Effector CD8-positive, alpha-beta T cell (primary cell): ENCODE measurements around the gene STRIP1.
A peak's percentile ranks its signal among the peaks of the same experiment; 100 is the strongest.
"Not testable (repeated sequence)": the region's sequence is repeated elsewhere in the genome, so short reads cannot be mapped to it uniquely, and the experiment has no call there.

Source experiments
- DNase-seq: peaks from one replicate; lab custom pipeline; 2025; lab: John Stamatoyannopoulos, UW

The STRIP1 gene

GRCh38 chr1:110068646-110069403 lies 34.4 kb downstream of the STRIP1 start:
- no peak for DNase-seq

- no peak for DNase-seq
Observed at GRCh38 chr1:110069404-110070281, 35.2 kb downstream of the STRIP1 start.

GRCh38 chr1:110070282-110070669 lies 35.9 kb downstream of the STRIP1 start:
- no peak for DNase-seq

GRCh38 chr1:110070671-110071242 lies 36.3 kb downstream of the STRIP1 start, which contains the start of gene ALX3:
Gene ALX3 (minus strand): TSS chr1:110070672. CDS start chr1:110070612, 60 bp downstream.
- no peak for DNase-seq

GRCh38 chr1:110074166-110074565 lies 39.7 kb downstream of the STRIP1 start:
- no peak for DNase-seq

- DNase-seq, result no peak
Observed at GRCh38 chr1:110076789-110077500, 42.5 kb downstream of the STRIP1 start.

GRCh38 chr1:110079995-110080394 lies 45.6 kb downstream of the STRIP1 start:
- DNase-seq, result not testable (repeated sequence)

- DNase-seq, result no peak
Observed at GRCh38 chr1:110081061-110081460, 46.6 kb downstream of the STRIP1 start.

- DNase-seq, result no peak
Observed at GRCh38 chr1:110082477-110082876, 48.1 kb downstream of the STRIP1 start.

GRCh38 chr1:110083061-110083865 lies 48.8 kb downstream of the STRIP1 start:
- no peak for DNase-seq

- DNase-seq, result no peak
Observed at GRCh38 chr1:110083866-110084226, 49.4 kb downstream of the STRIP1 start.

GRCh38 chr1:110084227-110085078 lies 50.0 kb downstream of the STRIP1 start:
- DNase-seq, result no peak

- no peak for DNase-seq
Observed at GRCh38 chr1:110085671-110086070, 51.2 kb downstream of the STRIP1 start.

GRCh38 chr1:110086961-110087360 lies 52.5 kb downstream of the STRIP1 start:
- DNase-seq, result no peak

GRCh38 chr1:110087812-110088738 lies 53.7 kb downstream of the STRIP1 start:
- DNase-seq, result peak; percentile 5

GRCh38 chr1:110088739-110089316 lies 54.4 kb downstream of the STRIP1 start:
- DNase-seq, result no peak

GRCh38 chr1:110089561-110090275 lies 55.3 kb downstream of the STRIP1 start:
- DNase-seq, result no peak

GRCh38 chr1:110091381-110091780 lies 57.0 kb downstream of the STRIP1 start:
- no peak for DNase-seq
